ENCODE measurements around the gene CLIC5. TPM values are rescaled to one million over a fixed set of nuclear protein-coding genes. Genes with fewer than 3 reads are reported as not detected.

CLIC5 gene
- polyA plus RNA-seq, 1 experiment = not detected

DNA sequence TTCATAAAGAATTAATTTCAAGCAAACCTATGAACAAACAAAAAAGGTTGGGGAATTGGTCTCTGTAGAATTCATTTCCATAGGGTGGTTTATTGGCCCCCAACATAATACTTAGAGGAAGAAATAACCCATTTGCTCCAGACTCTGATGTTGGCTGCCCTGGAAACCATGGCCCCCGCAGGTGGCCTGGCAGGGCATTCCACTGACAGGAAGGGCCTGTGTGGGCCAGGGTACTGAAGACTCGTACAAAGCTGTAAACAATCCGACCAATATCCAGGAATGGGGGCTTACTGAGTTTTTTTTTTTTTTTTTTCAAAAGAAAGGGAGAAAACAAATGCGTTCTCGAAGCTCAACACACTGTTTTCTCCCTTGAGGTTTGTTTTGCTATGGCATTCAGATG lies 59.5 kb downstream of the CLIC5 start:
- Histone ChIP-seq H3K27me3 (ENCODE audit: control insufficient read depth, insufficient read depth, low read length) (peaks cover 9% of the 10 kb centered on the region), H3K4me3 (ENCODE audit: low read depth, low read length) (no peak overlapping the region), H3K9me3 (ENCODE audit: control insufficient read depth, insufficient read depth, low read length) (no peaks in the 10 kb centered on the region), H3K27ac (ENCODE audit: low read depth, low read length) (no peak overlapping the region)
- CTCF ChIA-PET = no interaction called here
- TF ChIP-seq, protein P1, sequence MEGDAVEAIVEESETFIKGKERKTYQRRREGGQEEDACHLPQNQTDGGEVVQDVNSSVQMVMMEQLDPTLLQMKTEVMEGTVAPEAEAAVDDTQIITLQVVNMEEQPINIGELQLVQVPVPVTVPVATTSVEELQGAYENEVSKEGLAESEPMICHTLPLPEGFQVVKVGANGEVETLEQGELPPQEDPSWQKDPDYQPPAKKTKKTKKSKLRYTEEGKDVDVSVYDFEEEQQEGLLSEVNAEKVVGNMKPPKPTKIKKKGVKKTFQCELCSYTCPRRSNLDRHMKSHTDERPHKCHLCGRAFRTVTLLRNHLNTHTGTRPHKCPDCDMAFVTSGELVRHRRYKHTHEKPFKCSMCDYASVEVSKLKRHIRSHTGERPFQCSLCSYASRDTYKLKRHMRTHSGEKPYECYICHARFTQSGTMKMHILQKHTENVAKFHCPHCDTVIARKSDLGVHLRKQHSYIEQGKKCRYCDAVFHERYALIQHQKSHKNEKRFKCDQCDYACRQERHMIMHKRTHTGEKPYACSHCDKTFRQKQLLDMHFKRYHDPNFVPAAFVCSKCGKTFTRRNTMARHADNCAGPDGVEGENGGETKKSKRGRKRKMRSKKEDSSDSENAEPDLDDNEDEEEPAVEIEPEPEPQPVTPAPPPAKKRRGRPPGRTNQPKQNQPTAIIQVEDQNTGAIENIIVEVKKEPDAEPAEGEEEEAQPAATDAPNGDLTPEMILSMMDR (IDR thresholded peaks at IDR 0.05; ENCODE audit: low read depth, low read length) = no peak
- no peak for DNase-seq (ENCODE audit: low read depth, low spot score)
- POLR2A ChIA-PET = no interaction called here

DNA sequence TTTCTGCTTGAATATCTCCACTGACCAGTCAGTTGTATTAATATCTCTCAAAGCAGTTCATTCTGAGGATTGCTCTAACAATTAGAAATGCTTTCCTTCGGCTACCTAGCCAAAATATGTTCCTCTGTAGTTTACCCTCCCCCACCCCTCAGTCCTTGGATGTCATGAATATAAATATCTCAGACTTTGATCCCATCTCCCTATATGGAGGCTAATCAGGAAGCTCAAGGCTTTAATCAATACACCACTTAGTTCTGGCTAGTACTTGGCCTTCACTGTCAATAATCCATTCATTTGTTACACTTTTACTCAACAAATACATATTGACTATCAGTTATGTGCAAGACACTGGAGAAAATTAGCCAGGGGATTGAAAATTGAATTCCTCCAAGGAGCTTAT lies 60.1 kb downstream of the CLIC5 start:
- no peak for DNase-seq (ENCODE audit: low read depth, low spot score)
- Histone ChIP-seq H3K27ac (ENCODE audit: low read depth, low read length) (no peak overlapping the region), H3K4me3 (ENCODE audit: low read depth, low read length) (no peak overlapping the region), H3K27me3 (ENCODE audit: control insufficient read depth, insufficient read depth, low read length) (peaks cover 9% of the 10 kb centered on the region), H3K9me3 (ENCODE audit: control insufficient read depth, insufficient read depth, low read length) (no peaks in the 10 kb centered on the region)
- ChIA-PET CTCF (no interaction called here), POLR2A (no interaction called here)
- TF ChIP-seq, protein P1 (IDR thresholded peaks at IDR 0.05; ENCODE audit: low read depth, low read length) = no peak

DNA sequence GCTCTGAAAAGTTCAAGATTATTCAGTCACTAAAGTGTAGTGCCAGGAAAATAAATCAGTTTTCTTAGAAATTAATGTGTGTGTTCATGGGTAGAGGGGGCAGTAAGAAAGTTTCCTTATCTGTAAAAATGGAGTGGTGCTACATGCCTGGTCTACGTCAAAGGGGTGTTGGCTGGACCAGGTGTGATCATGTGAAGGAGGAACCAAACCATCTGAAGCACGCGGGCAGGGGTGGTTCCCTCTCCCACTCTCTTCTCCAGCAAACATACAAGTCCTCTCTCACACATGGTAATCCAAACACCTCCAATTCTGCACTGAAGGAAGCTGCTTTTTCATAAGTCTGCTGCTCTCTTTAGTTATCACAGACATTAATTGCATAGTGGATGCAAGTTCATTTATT lies 63.1 kb downstream of the CLIC5 start:
- Histone ChIP-seq H3K27ac (ENCODE audit: low read depth, low read length) (no peak overlapping the region), H3K27me3 (ENCODE audit: control insufficient read depth, insufficient read depth, low read length) (peaks cover 9% of the 10 kb centered on the region), H3K4me3 (ENCODE audit: low read depth, low read length) (no peak overlapping the region), H3K9me3 (ENCODE audit: control insufficient read depth, insufficient read depth, low read length) (no peaks in the 10 kb centered on the region)
- ChIA-PET CTCF (no interaction called here), POLR2A (no interaction called here)
- TF ChIP-seq, protein P1 (IDR thresholded peaks at IDR 0.05; ENCODE audit: low read depth, low read length) = no peak
- no peak for DNase-seq (ENCODE audit: low read depth, low spot score)

DNA sequence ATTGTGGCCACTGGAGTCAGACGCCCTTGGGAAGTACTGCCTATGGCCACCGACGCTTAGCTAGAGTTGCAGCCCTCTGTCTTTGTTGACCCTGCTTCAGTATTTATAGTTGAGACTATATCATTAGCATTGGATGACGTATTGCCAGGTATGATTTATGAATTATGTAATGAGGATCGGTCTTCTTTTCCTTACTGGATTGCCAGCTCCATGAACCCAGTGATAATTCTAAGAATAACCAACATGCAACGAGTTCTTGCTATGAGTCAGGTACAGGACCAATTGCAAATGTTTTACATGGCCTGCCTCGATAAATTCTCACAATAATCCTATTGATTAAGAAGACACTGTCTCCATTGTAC lies 63.5 kb downstream of the CLIC5 start:
- no peak for DNase-seq (ENCODE audit: low read depth, low spot score)
- no peaks in the 10 kb centered on the region for H3K9me3 ChIP-seq (ENCODE audit: control insufficient read depth, insufficient read depth, low read length)
- TF ChIP-seq, protein P1 (IDR thresholded peaks at IDR 0.05; ENCODE audit: low read depth, low read length) = no peak
- no peak overlapping the region for H3K4me3 ChIP-seq (ENCODE audit: low read depth, low read length)
- POLR2A ChIA-PET = no interaction called here
- peaks cover 9% of the 10 kb centered on the region for H3K27me3 ChIP-seq (ENCODE audit: control insufficient read depth, insufficient read depth, low read length)
- H3K27ac ChIP-seq (ENCODE audit: low read depth, low read length) = no peak overlapping the region
- CTCF ChIA-PET = no interaction called here

DNA sequence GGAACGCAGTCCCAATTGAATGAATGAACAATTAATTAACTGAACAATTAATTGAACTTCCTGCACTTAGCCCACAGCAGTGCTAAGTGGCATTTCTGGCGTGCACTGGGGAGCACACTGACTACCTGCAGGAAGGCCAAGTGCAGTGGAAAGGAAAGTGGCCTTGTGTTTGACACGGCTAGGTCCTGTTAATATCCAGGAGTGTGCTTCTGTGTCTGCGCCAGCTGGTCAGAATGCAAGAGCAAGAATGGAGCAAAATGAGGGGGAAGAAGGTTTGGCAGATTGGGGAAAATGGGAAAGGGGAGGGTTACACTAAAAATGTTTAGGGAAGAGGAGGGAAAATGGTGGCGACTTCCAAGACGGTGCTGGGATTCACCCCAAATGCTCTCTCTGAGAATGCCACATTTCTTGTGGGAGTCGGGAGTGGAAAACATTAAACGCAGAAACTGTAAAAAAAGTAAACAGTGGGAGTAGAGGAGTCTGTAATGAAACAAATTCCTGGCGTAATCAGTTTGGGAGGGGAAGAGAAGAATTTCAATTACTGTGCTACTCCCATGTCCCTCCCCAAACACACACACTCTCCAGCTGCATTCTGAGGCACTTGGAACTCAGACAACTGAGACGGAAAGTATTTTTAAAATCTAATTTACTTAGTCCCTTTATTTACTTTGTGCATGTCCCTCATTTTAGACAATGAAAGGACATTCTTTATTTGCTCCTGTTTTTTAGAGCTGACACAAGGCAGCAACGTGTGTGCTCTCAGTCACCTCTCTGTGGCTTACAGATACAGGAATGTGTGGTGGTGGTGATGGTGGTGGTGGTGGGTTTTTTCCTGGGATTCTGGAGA lies 64.1 kb downstream of the CLIC5 start:
- no peak overlapping the region for H3K4me3 ChIP-seq (ENCODE audit: low read depth, low read length)
- CTCF ChIA-PET = no interaction called here
- no peak for DNase-seq (ENCODE audit: low read depth, low spot score)

More for the DNA sequence above, 64.1 kb downstream of the CLIC5 start:
- POLR2A ChIA-PET = no interaction called here
- Histone ChIP-seq H3K27ac (ENCODE audit: low read depth, low read length) (no peak overlapping the region), H3K27me3 (ENCODE audit: control insufficient read depth, insufficient read depth, low read length) (peaks cover 8% of the 10 kb centered on the region), H3K9me3 (ENCODE audit: control insufficient read depth, insufficient read depth, low read length) (no peaks in the 10 kb centered on the region)
- TF ChIP-seq, protein P1 (IDR thresholded peaks at IDR 0.05; ENCODE audit: low read depth, low read length) = no peak

Data from AG04450 (cell line).